HG02588 (cell line): ENCODE data around the gene ZAR1L.

Source experiments
- ATAC-seq: cut with Tn5 transposase; IDR thresholded peaks from one replicate; pipeline ENCODE4 v1.9.1; 2021; ENCODE audit warnings: mild to moderate bottlenecking, moderate library complexity; ENCODE audit not compliant: unreplicated experiment

ZAR1L gene

GRCh38 chr13:32302461-32302860 lies 12.7 kb downstream of the ZAR1L start:
- no peak for ATAC-seq

DNA sequence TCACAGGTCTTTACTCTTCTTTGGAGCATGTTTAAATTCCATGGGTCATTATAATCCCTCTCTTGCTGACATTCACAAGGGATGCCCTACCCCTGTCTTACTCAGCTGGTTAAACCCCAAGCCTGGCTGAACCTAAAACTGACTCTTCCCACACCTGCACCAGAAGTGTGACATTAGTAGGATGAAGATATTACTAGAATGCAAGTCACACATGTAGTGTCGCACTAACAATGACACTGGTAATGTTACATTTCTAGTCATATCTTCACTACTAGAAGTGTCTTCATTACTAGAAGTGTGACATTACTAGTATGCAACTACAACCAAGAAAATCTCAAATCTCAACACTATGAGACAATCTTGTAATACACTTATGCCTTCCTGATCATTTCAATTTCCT lies 14.2 kb downstream of the ZAR1L start:
- no peak for ATAC-seq

GRCh38 chr13:32300406-32300805 lies 14.8 kb downstream of the ZAR1L start:
- no peak for ATAC-seq

GRCh38 chr13:32299893-32300292 lies 15.3 kb downstream of the ZAR1L start:
- ATAC-seq, result no peak

DNA sequence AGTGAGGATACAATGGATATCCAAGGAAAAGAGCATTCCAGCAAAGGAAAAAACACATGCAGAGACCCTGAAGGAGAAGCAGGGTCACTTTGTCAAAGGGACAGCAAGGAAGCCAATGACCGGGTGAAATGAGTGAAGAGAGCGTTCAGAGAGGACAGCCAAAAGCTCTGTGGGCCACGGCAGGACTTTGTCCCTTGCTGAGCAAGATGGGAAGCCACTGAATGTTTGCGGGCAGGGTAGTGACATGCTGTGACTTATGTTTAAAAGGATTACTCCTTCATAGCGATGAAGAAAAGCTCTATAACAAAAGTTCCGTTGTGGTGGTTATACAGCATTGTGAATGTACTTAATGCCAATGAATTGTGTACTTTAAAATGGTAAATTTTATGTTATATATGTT lies 16.5 kb downstream of the ZAR1L start:
- ATAC-seq, result no peak

DNA sequence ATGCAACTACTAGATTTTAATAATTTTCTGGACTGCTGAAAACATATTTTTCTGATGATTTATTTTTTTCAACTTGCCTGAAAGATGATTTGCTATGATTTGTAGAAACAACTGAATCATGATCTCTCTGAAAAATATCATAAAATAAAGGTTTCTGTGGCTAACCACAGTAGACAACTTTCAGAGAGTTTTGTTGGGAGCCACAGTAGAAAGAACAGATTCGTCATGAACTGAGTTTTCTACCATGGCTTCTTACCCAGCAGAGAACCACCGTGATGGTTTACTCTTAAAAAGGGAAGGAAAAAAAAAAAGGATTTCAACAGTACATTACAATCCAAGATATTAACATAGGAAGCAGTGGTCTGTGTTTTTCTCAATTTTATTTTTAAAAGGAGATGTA lies 18.0 kb downstream of the ZAR1L start:
- ATAC-seq, result no peak

DNA sequence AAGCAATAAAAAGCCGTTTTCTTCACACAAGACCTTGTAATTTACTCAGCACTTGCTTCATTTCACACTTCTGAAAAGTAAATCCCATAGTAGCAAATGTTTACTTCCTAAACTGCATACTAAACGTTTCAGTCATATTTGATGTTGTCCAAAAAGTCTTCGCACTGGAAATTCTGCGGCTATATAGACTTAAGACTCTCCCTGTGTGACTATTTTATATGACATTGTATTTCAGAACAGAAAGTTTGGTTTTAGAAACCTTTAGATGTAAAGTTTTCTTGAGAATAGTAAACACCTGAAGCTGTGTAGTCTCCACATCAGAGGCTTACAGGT lies 29.6 kb downstream of the ZAR1L start:
- ATAC-seq, result no peak

DNA sequence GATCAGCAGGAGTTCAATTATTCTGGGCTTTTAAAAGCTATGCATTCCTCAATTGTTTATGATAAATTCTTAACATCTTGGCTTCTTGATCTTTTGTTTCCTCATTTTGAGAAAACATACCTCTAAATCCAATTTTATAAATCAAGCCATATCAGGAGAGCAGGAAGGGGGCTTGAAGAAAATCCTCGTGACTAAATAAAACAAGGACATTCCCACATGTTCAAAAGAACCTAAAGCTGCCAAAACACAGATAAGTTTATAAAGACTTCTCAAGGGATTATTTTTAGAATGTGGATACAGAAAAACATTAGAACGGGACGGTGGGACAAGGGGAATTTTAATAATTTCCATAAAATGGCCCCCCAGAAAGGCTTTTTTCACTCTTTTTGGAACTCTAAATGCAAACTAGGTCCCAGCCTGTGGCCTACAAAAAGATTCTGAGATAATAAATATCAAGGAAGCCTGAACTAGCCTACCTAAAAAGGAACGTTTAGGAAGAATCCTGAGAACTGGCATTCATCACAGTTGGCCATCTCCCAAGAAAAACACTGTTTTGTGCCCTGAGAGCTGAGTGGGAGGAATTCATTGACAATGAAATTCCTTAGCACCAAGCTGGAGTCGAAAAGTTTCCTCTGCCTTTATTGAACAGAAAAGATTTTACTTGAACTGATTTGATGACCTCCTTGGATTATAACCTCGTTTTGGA lies 30.1 kb downstream of the ZAR1L start:
- no peak for ATAC-seq

DNA sequence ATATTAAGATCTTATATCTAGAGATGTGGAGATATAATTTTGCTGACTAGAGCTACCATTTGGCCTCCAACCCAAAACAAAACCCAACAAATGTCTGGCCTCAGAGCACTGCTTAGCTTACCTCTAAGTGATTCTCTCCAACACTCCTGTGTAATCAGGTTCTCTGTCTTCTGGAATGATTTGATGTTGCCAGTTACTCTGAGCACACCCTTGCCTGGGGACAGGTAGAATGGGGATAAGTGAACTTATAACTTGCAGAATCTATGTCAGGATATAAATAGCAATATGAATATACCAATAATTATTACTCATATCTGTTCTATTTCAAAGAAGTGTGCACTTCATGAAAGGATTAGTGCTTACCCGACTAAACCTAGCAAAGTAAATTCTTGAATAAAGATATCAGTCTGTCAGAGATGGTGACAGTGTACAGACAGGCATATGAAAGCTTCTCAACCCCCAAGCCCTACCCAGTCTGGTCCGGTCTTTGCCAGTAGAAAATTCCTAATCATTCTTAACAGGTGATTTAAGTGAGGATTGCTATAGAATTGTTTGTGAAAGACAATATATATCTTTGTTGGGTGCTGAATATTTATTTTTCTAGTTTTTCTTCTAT lies 33.0 kb downstream of the ZAR1L start:
- ATAC-seq, result no peak

DNA sequence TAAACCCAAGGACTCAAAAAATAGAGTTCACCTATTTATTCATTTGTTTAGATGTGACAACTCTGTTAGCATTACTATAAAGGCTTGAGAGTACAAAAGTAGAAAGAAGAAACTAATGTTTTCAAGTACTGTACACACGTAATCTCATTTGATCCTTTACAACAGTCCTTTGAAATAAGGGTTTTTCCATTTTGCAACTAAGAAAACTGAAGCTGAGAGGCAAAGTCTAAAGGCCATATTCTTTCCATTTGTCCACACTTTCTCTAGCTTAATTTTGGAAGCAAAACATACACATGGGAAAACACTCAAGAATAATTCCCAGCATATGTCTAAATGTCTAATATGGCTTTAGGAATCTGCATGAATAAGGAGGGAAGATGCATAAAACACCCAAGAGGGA lies 34.1 kb downstream of the ZAR1L start:
- no peak for ATAC-seq

DNA sequence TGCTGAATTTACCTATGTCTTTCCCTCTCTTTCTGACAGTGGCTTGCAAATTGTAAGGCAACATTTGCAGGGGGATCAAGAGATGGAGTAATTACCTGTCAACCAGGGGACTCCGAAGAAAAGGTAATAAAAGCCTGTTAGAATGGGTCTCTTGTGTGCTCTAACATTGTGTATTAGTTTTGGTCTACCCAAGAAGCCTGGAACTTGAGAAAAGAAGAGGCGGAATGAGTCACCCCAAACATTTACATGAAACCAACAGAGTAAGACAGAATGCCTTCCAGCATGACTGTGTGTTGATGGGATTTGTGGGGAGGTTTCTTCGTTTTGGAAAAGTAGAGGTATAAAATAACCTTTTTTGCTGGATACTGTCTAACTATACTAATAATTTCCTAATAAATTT lies 36.7 kb downstream of the ZAR1L start:
- no peak for ATAC-seq

DNA sequence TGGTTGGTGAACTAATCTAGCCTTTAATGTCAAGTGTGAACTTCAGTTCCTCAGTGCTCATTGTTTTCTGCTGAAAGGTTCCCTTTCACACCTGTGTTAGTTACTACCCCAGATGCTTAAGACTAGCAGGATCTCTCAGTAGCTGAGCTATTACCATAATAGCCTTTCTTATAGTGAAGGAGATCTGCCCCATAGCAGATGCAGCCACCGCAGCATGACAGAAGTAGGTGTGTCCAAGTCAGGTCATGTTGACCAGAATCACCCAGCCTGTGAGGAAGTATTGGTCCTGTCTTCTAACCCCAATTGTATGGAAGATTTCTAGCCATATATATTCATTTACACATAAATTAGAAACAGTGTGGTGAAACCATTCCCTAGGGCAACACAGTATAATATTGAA lies 37.3 kb downstream of the ZAR1L start:
- no peak for ATAC-seq

DNA sequence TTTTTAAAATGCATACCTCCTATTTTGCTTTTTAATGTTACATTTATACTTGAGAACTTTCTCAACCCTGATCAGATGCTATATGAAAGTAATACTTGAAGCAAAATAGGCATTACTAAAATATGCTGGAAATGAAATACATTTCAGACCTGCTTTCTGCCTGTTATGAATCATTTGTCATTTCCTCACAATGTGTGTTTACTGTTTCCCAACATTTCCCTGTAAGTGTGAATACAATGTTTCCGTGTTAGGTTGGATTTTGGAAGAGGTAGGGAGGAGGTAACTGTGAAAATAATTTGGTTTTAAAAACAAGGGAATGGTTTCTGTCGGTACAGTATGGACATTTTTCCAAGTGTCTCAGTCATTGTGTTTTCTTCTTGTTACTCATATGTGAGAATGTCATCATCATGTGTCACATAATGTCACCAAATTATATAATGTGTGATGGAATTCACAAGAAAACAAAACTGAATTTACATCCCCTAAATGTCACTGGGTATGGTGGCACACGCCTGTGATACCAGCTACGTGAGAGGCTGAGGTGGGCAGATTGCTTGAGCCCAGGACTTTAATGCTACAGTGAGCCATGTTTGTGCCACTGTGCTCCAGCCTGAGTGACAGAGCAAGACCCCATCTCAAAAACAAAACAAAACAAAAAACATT lies 43.0 kb downstream of the ZAR1L start:
- ATAC-seq, result no peak

DNA sequence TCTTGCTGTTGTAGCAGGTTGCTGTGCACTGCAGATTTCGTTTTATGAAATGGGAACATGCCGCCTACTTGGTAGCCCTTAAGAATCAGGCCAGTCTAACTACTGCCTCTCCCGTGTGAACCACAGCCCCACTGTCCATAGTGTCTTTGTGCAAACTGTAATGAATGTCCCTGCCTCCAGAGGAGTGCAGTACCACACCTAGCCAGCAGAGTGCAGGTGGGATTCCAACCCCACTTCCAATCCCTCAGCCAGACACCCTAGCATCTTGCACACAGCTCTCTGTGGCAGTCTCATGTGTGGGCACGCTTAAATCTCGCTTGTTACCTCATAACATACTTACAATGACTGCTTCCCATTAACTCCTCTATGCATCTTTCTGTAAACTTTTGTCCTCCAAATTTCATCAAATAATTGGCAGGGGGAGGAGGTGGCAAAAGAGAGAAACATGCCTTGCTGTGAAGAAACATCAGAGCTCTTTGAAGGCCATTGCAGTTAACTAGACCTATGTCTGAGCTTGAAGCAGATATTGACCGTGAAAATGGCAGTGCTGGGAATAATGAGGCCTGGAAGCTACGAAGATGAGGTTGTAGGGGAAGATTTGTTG lies 47.2 kb downstream of the ZAR1L start:
- ATAC-seq, result no peak

DNA sequence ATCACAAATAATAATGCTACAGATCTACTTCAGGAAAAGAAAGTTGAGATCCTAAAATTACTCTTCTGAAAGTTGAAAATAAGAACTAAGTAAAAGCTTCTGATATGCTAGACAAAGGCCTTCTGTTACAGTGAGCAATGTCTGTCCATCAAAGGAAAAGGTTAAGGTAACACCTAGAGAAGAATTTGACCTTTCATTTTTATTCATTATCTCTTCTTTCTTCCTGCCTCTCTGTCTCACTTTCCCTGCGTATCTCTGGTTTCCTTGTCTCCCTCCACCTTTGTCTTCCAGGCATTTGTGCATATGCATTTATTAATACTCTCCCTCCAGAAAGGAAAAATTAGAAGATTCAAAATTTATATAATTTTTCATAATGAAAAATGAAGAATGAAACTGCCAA lies 49.0 kb downstream of the ZAR1L start:
- no peak for ATAC-seq

DNA sequence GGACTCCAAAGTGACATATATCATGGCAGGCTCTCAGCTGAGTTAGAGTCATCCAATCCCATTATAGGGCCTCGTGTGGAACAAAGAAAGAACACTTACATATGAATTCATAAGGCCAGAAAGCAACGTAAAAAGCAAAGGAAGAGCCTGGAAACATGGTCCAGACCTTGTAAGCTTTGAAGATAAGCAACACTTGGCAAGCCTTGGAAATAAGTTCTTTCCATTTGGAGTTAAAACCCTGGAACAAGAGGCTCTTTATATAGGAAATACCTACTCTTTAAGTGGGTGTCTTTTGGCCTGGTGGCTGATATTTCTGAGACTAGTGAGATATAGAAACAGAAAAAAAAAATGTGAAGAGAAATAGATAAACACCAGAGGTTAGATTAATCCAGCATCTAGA lies 49.4 kb downstream of the ZAR1L start:
- no peak for ATAC-seq

DNA sequence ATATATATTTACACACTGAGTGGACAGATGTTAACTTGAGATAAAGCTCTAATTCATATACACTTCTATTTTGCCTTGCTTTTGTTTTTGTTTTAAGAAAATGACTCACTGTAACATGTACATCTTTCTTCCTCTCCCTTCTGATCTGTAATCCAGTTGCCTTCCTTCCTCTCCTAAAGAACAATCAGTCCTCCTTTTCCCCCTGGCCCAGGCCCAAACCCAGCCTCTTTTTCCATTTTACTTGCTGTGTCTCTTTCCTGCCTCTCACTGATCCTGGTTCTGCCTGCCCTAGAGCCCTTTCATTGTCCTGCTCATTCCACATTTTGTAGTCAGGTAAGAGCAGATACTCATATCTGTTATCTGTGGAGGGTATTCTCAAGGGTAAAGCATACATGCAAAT lies 50.8 kb downstream of the ZAR1L start:
- ATAC-seq, result no peak

- ATAC-seq, result no peak
Measured at GRCh38 chr13:32262619-32263018, 52.5 kb downstream of the ZAR1L start.

DNA sequence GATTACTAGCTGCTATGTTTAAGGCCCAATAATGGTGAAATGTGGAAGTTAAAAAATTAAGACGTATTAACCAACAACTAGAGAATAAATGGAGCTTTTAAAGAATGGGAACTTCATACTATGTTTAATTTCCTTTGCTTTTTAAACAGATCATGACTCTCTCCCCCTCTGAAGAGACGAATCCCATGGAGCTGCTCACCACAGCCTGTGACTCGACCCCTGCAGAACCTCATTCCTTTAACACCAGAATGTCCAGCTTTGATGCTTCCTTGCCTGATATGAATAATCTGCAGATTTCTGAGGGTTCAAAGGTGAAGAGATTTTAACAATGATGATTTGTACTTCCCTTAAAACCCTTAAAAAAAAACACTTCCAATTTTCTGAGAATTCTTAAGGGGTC lies 53.0 kb downstream of the ZAR1L start:
- no peak for ATAC-seq

DNA sequence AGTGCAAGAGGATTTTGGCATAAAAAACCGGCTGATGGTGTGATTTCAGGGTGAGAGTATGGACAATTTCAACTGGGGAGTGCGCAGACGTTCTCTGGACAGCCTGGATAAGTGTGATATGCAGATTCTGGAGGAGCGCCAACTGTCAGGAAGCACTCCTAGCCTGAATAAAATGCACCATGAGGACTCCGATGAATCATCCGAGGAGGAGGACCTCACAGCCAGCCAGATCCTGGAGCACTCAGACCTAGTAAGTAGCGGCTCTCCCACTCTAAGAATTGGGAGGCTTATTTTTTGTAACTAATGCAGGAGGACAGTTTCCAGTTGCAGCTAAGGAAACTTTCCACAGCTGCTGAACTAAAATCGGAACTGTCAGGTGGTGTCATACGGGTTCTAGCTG lies 53.6 kb downstream of the ZAR1L start:
- ATAC-seq, result no peak

DNA sequence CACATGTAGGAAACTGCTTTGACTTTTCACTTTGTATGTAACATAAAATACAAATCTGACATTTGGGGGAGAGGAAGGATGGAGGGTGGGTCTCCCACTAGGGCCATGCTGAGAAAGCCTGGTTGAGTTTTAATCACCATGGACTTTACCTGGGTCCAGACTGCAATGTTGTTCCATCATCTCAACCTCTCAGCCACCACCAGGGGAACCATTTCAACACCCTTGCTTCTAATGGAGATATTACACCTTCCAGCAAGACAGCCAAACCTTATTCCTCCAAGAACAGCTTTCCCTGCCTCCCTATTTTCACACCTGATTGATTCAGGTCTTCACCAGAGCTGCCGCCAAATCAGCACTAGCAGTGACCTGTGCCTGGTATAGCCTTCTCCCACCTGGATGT lies 56.0 kb downstream of the ZAR1L start:
- no peak for ATAC-seq

DNA sequence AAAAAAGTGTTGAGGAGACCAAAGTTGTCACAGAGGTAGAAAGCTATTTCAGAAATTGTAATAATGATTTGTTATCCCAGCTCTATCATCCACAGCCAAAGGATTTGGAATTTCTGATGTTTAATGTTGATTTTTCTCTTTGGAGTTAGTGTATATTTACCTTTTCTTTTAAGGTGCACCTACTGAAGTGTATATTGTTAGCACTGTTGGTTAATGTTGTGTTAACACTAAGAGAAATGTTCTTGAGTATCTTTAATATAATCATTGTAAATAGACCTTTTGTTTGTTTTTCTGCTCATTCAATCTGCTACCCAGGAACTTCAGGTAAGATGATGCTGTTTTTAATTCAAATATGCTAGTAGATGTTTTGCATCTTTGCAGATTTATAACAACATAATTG lies 57.5 kb downstream of the ZAR1L start:
- no peak for ATAC-seq
